Measurements from ENCODE around the gene IGIP.
"Not testable (repeated sequence)": the region's sequence is repeated elsewhere in the genome, so short reads cannot be mapped to it uniquely, and the experiment has no call there.

IGIP gene

GRCh38 chr5:140143521-140144258, 18.0 kb downstream of the IGIP start:
- DNase-seq: no peak

DNA sequence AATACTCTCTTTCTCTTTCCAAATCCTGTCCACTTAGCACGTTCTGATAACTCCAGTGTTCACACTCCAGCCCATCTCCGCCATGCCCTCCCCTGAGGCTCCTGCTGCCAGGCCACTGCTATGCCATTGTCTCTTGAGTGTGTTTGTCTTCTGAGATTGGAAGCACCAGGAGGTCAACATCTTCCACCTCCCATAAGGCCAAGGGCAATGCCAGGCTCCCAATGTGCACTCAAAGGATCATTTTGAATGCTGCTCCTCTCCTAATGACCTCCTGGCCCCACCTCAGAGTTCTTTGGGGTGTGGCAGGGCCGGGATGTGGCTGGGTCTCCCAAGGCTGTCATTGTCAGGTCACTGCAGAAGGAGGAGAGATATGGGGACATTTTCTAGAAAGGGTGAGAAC, 19.5 kb downstream of the IGIP start:
- DNase-seq: no peak

DNA sequence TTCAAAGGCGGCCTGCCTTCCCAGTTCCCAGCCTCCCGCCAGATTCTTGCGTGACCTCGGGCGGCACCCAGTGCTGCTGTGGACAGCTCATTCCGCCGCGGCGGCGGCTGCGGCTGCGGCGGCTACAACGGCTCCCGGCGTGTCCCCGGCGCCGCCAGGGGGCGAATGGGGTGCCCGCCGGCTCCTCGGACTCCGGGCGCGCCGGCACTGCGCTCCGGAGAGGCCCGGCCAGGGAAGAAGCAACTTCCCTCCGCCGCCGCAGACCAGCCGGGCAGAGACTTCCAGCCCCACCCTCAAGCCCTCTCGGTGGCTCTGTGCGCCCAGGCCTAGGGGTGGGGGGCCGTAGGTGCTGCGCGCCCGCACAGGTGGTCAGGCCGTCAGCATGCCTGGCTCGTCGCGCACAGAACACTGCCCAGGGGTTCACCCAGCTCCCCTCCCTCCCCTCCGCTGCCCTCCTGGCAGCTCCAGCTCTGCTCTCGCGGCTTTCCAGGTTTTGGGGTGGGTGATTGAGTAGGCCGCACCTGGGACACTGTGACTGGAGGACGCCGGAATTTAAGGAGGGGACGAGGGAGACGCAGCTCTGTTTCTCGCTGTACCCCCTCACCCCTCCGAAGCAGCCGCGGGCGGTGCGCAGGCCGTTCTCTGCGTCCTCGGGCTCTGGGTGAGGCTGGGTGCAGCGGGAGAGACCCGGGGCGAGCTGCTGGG, 20.2 kb downstream of the IGIP start:
- DNase-seq: peak; percentile 80

DNA sequence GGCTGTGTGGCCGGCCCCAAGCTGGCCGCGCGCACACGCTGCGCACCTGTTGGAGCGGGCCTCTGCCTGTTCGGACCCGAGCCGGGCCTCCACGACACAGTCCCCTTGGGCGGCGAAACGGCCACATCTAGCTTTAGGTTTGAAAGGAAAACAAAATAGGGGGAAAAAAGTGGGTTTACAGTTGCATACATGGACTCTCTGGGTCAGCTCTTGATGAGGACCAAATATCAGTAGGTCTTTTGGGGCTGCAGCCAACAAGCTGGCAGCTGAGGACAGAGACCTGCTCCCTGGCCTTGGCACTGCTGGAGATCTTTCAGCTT, 20.7 kb downstream of the IGIP start:
- DNase-seq: no peak

GRCh38 chr5:140147460-140147859, 21.7 kb downstream of the IGIP start:
- no peak for DNase-seq

DNA sequence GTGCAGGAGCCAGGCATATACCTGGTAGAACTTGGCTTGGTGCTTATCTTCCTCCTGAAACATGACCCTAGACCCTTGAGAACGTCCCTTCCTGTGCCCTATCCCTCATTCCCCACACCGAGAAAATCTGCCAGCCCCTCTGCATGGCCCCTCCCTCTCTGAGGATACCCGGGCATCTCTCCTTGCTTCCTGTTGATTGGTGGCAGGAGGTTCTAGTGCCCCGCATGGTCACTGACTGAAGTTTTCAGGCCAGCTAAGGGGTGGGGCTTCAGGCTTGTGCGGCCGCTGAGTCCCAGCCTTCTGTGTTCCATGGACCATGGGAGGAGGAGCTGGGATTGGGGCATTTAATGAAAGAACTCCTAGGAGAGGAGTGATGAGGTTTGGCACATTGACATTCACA, 22.8 kb downstream of the IGIP start:
- DNase-seq: no peak

DNA sequence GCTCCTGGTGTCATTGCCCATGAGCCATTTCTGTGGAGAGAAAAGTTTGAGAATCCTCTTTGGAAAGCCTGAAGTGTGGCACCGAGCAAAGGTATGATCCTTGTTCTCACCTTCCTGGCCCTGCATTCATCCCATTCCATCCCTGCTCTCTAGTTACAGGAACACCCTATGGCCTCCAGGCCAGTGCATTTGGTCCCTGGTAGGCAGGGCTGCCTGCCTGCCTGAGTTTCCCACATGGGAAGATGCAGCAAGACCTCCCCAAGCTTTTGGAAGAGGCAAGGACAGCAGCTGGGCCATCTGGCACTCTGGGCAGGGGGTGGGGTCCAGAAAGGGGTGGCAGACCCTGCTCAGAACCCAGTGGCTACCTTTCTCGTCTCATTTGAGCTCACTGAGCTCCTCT, 24.5 kb downstream of the IGIP start:
- no peak for DNase-seq

GRCh38 chr5:140151144-140152021, 25.6 kb downstream of the IGIP start:
- no peak for DNase-seq

DNA sequence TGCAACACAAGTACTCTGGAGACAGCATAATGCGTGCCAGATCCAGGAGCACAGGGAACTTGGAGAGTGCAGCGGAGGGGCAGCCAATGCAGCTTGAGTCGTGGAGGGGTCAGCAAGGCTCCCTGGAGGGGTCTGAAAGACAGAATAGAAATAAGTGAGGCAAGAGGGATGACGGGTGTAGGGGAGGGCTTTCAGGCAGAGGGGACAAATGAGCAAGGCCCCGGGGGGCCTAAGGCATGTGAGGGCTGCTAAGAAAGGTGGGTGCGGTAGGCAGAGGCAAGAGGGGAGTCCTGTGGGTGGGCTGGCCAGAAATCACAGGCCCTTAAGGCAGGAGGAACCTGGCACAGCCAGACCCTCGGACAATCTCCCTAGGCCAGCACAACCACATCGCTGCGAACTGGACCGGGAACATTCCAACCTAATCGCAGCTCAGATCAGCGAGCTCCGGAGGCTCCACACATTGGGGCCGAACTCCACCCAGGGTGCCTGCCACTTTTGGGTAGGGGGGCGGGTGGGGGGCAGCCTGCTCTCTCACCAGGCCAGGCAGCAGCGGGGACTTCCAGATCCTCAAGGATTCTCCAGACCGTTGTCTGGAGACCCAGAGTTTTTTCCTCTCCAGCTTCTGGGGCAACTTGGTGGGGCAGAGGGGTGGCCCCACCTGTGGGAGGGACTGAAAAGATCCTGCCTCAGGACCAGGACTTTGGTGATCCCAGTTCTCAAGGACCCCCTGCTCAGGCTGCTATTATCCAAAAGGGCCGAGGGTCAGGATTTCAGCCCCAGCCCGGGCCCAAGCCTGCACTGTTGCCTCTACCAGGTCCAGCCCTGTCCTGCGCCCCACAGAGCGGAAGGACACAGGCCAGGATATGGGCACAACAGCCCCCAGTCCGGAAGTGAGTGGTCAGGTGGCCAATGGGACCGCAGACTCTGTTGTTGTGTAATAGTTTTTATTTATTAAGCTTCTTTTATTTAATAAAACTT, 26.6 kb downstream of the IGIP start:
- no peak for DNase-seq

DNA sequence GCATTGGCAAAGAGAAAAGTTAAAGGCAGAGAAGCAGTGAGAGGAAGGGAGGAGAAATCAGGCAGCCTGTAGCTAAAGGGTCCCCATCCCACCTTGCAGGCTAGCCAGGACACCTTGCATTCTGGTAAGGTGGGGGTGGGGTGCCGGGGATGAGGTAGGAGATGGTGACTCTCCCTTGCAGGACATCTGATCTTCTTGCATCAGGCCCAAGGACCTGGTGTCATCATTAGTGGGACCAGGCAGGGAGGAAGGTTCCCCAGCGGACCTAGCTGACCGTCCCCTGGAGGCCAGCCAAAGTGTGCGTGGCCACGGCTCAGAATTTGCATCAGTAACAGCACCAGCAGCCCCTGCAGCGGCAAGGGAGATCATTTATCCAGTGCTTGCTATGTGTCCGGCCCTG, 27.5 kb downstream of the IGIP start:
- DNase-seq: no peak

- DNase-seq: no peak
Measured at GRCh38 chr5:140153905-140154304, 28.2 kb downstream of the IGIP start.

DNA sequence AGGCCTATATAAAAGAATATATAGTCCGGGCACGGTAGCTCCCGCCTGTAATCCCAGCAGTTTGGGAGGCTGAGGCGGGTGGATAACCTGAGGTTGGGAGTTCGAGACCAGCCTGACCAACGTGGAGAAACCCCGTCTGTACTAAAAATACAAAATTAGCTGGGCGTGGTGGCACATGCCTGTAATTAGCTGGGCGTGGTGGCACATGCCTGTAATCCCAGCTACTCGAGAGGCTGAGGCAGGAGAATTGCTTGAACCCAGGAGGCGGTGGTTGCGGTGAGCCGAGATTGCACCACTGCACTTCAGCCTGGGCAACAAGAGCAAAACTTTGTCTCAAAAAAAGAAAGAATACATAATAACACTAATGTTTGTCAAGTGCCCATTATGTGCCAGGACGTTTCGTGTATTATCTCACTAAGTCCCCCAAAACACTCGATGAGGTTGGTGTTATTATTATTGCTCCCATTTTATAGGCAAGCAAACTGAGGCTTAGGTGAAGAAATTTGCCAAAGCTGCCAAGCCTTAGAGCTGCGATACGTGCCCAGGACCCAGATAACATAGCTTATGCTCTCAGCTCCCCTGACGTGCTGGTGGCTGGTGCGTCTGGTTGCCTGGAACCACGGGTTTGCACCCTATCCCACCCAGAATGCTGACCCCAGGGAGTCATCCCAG, 29.1 kb downstream of the IGIP start:
- DNase-seq: not testable (repeated sequence)

GRCh38 chr5:140157032-140157781, 31.5 kb downstream of the IGIP start:
- peak; percentile 87 for DNase-seq

GRCh38 chr5:140159014-140159927, 33.5 kb downstream of the IGIP start:
- no peak for DNase-seq

DNA sequence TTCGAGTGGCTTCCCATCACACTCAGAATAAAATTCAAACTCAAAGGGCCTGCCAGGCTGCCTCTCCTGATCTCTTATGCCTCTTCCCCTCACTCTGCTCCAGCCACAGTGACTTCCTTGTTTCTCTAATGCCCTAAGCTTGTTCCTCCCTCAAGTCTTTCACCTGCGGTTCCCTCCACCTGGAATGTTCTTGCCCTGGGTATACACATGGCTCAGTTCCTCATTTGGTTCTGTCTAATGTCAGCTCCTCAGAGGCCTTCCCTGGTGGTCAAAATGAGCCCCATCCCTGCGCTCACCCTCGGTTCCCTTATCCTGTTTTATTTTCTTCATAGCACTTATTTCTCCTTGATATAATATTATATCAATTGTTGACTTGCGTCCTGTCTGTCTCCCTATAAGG, 36.5 kb downstream of the IGIP start:
- no peak for DNase-seq

DNA sequence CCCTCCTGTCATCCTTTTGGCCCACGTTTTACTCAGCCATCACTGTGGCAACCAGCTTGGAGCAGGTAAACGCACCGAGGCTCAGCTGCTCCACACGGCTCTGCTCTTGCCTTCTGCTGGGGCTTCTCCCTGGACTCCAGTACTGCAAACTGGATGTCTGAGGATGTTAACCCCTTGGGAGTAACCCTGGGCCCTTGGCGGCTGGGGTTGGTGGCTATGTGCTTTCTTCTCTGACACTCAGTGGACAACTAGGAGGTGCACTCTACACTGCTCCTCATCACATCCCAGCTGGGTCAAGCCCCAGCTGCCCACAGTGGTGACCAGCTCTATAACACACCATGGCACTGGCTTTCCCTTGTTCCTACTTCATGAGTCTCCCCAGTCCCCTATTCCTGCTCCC, 37.0 kb downstream of the IGIP start:
- DNase-seq: no peak

GRCh38 chr5:140165101-140165922, 39.6 kb downstream of the IGIP start:
- no peak for DNase-seq

DNA sequence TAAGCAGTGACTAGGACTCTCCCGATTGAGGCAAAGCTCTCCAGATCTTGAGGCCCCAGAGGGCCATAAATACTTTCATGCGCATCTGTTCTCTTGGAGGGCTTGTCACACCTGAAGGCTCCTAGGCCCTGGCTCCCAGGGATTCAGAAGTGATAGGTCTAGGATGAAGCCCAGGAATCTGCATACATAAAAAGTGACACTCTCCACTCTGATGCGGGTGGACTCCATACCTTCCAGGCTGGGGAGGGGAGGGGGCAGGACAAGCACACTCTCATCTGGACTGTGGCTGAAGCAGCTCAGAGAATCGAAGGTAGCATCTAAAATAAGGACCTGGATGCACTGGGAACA, 40.2 kb downstream of the IGIP start:
- DNase-seq: no peak

DNA sequence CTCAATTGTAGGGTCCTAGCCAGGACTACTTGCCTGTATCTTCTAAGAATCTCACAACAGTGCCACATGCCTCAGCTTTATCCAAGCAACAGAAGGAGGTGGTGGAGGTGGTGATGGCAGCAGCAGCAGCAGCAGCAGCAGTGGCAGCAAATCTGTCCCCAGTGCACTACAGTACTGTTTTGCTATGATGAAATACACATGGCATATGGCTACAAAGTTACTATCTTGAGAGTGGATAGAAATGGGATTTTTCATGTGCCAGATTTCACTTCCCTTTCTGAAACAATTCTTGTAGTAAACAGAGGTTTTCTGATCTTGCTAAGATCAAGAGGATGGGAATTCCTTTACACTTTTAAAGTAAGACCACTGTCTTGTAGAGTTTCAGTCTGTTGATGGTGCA, 41.2 kb downstream of the IGIP start:
- peak; percentile 28 for DNase-seq
